ENCODE measurements around the gene SCGB1C2.

- TF ChIP-seq CTCF (IDR thresholded peaks at IDR 0.05) (no peak), POLR2A (IDR thresholded peaks at IDR 0.05) (no peak), POLR2AphosphoS5 (IDR thresholded peaks at IDR 0.05) (no peak)
Observed at GRCh38 chr17:181245-182049, 44.1 kb downstream of the SCGB1C2 start, which contains the start of gene DOC2B.
